GM10847 (cell line): Measurements from ENCODE around the gene MTHFD1L.

Source experiments
- POLR2A ChIP-seq: IDR thresholded peaks from 2 replicates; pipeline ENCODE4 v1.6.1; 2011; ENCODE audit not compliant: insufficient read length; ENCODE audit errors: extremely low read depth

Gene MTHFD1L

DNA sequence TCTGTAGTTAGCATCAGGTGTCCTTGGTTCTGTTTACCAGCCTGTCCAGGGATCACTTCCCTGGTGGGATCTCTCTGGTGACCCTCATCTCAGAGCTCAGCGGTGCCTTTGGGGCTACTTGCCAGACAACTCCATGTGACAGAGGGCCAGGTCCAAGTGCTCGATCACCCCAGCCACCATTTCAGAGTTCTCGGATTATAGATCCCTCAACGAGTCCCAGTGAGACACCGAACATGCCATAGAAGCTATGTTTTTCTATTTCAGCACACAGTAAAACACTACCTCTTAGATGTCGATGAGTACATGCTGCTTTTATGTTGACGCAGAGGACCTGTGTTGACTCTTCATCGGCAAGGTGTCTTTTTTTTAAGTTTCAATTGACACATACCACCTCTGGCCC is 204.1 kb downstream of the MTHFD1L start:
- TF ChIP-seq POLR2A, result no peak

DNA sequence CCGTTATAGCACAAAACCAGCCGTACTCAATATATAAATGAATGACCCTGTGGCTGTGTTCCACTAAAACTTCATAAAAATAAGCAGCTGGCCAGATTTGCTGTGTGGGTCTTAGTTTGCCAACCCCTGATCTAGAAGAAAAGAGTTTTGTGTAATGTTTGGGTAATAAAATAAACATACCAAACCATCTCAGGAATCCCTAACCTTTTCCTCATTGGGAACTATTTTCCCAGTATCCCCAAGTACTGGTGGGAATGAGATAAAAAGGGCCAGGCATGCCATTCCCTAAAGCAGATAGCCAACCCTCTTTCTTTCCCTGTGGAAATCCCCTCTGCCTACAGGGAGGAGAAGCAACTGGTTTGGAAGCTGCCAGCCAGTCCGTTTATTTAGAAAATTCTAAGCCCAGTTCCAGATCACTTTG is 205.1 kb downstream of the MTHFD1L start:
- no peak for TF ChIP-seq POLR2A

DNA sequence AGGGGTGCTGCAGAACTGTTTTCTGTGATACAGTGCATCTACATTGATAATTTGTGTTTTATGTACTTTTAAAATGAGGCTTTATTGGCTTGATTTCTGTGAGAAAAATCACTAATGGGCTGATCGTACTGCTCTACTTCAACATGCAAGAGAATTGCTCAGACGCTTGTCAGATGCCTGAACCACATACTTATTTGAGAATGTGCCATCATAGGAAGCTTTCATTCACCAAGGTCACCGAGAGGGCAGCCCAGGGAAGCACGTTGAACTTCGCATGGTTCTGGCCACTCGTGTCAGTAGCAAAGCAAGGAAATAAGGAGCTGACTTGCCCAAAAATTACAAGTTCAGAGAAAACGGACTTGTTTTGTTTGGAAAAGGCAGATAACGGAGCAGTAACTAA is 205.8 kb downstream of the MTHFD1L start:
- no peak for TF ChIP-seq POLR2A

DNA sequence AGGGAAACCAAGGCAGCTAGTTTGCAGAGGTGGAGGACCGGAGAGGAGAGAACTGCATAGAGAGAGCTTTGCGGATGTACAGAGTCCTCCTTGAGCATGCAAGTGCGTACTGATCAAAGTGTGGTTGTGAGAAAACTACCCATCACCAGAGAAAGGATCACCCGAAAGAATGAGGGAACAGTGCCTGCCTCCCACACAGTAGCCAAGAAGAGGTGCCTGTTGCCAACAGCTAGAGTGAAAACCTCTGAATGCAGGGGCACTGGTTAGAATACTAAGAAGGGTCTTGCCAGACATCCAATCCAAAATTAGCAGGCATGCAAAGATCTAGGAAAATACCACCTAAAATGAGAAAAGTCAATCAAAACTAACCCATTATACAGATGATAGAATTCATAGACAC is 207.6 kb downstream of the MTHFD1L start:
- TF ChIP-seq POLR2A, result no peak

DNA sequence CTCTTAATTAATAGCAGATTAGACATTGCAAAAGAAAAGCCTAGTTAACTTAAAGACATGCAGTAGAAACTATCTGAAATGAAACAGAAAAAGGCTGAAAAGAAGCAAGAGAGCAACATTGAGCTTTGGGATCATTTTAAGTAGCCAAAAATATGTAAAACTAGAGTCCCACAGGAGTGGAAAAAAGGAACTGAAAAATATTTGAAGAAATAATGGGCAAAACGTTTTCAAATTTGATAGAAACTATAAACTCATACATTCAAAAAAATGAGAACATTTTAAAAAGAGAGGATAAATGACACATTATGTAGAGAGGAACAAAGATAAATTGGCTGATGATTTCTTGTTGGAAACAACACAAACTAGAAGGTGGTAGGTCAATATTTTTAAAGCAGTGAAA is 208.2 kb downstream of the MTHFD1L start:
- no peak for TF ChIP-seq POLR2A

DNA sequence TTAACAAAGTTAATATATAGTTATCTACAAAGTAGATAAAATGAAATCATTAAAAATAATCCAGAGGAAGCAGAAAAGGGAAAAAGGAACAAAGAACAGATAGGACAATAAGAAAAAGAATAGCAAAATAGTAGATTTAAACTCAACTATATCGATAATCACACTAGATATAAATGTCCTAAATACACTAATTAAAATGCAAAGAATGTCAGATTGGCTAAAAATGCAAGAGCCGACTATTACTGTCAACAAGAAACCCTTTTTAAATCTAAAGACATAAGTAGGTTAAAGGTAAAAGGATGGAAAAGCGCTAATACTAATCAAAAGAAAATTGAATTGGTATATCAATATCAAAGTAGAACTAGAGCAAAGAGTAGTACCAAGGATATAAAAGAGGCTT is 209.5 kb downstream of the MTHFD1L start:
- no peak for TF ChIP-seq POLR2A

DNA sequence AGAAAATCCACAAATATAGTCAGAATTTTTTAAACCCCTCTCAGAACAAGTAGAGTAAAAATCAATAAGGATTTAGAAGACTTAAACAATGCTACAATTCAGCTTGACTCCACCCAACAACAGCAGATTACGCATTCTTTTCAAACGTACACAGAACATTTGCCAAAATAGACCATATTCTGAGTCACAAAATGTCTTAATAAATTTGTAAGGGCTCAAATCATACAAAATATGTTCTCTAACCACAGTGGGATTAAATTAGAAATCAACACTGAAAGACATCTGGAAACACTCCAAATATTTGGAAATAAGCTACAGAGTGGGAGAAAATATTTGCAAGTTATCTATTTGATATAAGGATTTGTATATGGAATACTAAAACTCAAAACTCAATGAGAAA is 210.0 kb downstream of the MTHFD1L start:
- no peak for TF ChIP-seq POLR2A

DNA sequence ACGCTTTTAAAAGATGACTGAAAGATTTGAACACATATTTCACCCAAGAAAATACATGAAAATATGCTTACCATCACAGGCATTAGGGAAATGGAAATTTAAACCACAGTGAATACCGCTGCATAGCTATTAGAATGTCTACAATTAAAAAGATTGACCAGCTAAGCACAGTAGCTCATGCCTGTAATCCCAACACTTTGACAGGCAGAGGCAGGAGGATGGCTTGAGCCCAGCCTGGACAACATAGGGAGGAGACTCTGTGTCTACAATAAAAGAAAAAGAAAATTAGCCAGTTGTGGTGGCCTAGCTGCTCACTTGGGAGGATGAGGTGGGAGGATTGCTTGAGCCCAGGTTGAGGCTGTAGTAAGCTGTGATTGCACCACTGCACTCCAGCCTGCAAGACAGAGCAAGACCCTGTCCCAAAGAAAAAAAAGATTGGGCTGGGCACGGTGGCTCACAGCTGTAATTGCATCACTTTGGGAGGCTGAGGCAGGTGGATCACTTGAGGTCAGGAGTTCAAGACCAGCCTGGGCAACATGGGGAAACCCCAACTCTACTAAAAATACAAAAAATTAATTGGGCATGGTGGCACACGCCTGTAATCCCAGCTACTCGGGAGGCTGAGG is 210.5 kb downstream of the MTHFD1L start:
- TF ChIP-seq POLR2A, result no peak

DNA sequence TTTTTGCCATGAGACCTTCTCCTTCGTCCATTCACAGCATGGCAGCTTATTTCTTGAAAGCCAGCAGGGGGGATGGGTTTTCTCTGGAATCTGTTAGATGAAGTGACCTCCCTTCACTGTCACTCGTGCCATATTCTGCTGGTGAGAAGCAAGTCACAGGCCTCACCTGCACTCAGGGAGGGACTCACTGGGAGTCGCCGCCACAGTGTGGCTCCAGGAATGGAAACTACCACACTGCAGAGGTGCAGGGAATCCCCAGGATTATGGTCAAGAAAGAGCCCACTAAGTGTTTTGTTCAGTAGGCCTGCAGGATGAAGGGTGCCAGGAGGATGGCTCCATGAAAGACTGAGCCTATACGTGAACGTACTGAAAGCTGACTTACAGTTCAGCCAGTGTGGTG is 213.2 kb downstream of the MTHFD1L start:
- TF ChIP-seq POLR2A, result no peak

DNA sequence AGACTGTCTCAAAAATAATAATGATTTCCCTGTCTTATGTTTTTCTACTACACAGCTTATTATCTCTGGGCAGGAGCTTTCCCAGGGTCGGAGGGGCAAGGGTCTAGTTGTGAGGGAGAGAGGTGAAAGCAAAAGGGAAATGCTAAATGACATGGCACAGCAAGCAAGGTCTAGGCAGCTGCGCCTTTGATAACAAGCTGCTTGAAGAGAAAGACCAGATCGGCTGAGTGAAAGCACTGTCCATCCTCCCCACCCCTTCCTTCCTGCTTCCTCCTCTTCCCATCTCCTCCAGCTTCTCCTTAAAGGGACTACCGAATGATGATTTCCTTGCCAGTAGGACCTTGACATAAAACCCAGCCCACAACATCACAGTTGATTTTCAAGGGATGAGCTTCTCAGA is 216.2 kb downstream of the MTHFD1L start:
- TF ChIP-seq POLR2A, result no peak

DNA sequence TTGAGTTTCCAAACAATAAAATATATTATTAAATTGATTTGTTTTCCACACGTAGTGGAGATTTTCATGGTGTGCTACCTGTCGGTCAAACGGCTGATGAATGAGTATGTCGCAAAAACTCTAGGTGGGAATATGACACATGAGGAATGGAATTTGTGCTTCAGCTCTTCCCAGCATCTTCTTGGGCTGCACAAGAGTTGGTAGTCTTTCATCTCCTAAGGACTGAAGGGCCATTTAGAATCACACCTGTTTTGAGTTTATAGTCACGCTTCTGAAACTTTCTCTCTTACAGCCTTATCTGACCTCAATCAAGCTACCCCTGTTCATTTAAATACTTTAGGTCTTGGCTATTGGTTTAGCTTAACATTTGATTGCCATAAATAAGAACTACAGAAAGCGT is 216.6 kb downstream of the MTHFD1L start:
- no peak for TF ChIP-seq POLR2A

DNA sequence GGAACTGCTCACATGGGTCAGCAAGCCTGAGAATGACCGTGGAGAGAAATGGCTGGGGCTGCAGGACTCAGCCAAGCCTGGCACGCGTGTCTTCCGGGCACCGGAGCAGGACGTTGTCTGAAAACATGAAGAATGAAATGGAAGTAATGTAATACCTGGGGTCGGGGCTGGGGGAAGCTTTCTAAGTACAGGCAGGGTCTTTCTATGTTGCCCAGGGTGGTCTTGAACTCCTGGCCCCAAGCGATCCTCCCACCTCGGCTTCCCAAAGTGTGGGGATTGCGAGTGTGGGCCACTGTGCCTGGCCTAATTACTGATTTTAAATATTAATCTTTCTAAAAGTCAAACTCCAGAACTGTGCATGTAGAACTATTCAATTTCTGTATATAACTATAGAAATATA is 218.8 kb downstream of the MTHFD1L start:
- no peak for TF ChIP-seq POLR2A

DNA sequence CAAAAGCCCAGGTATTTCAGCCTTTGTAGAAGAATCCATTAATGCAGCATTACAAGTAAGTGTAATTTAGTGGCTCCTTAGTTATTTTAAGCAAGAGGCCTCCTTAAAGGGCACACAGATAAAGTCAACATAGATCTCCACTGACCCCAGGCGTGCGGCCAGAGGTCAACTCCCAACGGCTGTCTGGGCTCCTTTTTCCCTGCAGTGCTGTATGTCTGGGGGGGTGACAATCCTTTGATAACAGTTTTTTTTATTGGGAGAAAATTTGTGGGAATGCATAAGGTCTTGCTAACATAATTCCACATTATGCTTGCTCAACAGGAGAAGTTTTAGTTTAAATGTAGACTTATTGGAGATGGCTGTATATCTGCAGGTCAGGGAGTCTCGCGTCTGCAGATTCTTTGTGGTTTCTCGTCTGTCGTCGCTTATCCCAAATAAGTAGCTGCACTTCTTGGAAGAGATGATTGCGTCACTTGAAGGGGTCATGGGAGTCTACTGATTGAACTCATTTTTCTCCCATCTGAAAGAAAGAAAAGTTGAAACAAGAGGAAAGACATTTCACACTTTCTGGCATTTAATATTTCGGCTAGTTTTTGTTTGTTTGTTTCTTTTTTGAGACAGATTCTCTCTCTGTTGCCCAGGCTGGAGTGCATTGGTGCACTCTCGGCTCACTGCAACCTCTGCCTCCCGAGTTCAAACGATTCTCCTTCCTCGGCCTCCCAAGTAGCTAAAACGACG is 222.5 kb downstream of the MTHFD1L start:
- no peak for TF ChIP-seq POLR2A

DNA sequence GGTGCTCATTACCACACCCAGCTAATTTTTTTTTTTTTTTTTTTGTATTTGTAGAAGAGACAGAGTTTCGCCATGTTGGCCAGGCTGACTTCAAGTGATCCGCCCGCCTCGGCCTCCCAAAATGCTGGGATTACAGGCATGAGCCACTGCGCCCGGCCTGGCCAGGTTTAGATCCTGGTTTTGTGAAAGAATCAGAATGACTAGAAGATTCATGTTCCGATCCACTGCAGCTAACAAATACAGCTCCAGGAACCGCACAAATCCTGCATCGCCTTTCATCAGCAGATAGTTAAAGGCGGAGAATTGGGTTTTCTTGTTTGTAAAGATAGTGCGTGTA is 223.1 kb downstream of the MTHFD1L start:
- no peak for TF ChIP-seq POLR2A

DNA sequence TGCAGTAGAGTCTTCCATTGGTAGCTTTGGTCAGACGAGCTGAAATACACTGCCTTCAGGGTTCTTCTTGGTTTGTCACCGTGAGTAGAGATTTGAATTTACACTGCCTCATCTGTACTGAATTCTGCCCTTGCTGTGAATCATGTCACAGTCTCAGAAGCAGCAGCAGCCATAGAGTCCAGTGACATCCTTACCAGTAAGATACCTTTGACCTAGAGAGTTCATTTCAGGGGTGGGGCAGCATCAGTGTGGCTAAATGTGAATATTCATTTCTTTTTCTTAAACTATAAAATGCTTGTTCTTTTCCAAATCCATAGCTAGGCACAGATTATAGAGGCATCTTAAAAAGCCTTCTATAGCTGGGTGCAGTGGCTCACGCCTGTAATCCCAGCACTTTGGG is 223.5 kb downstream of the MTHFD1L start:
- no peak for TF ChIP-seq POLR2A

DNA sequence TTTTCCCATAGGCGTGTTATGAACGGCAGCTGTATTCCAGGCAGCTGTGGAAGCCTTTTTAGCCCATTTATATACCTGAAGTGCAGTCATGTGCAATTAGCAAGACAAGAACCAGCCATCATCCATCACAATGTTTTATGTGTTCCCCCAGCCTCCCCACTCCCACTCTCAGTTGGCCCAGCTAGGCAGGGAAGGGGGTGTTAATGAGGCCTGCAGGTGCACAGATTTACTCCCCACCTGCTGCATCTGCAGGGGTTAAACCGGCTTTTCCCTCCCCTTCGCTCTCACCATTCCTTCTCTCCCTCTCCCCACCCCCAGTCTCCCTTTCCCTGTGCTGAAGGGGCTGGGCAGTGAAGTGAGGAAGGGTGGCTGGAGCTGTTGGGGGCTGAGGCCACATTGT is 224.5 kb downstream of the MTHFD1L start:
- no peak for TF ChIP-seq POLR2A

DNA sequence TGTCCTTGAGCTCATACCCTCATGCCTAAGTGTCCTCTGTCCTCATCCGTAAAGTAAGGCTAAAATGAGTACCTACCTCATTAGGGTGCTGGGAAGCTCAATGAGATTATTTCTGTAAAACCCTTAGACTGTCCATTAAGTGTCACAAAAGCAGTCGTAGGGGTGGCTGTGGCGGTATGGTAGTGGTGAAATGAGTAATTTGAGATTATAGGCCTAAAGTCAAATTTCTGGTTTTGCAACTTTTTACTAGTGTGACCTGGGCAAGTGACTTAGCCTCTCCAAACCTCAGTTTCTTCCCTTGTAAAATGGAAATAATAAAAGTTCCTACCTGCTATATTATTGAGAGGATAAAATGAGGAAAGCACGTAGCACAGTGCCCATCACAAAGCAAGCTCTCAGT is 226.1 kb downstream of the MTHFD1L start:
- no peak for TF ChIP-seq POLR2A

DNA sequence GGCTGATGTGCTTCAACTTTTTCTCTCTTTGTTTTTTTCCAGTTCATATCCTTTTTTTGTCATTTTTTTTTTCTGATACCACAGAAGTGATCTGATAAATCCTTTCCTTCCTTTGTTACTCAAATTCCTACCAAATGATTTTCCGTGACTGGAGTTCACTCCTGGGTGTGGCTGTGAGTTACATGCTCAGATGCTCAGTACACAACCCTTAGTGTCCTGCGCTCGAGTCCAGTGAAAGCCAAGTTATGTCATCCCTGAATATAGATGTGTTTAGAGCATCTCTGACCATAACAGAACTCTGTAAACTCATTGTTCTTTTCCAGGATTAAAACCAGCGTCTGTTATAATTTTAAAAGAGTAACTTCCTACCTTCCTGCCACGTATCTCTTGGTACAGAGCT is 227.1 kb downstream of the MTHFD1L start:
- TF ChIP-seq POLR2A, result no peak

DNA sequence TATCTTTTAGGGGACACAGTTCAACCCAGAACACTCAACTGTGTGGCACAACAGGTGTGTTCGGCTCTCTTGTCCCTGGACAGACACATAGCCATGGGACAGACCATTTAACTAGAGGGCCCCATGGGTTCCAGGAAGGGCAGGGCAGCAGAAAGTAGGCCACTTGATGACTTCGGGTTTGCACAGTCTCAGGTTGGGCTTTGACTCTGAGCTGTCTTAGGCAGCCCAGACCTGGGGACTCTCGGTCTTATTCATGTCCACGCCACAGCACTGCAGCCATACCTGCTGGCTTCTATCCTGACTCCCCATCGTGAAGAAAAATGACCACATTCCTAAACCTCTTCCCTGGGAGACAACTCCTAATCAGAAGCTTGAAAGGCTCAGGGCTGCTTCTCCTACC is 228.2 kb downstream of the MTHFD1L start:
- TF ChIP-seq POLR2A, result no peak
